ENCODE measurements around the gene PIEZO2. TPM values are rescaled to one million over a fixed set of nuclear protein-coding genes. Genes with fewer than 3 reads are reported as not detected.
A peak's percentile ranks its signal among the peaks of the same experiment; 100 is the strongest.

PIEZO2 gene
- total RNA-seq, 1 donor from 2014 or later = 5.3 TPM

GRCh38 chr18:10681581-10682367 is 467.6 kb downstream of the PIEZO2 start:
- Histone ChIP-seq H2AFZ (ENCODE audit: low read depth, low read length) (no peak overlapping the region), H3K4me3 (ENCODE audit: insufficient read depth, low read depth, low read length) (no peak overlapping the region), H3K4me1 (ENCODE audit: insufficient read depth, low read length) (no peaks in the 10 kb centered on the region), H3K36me3 (ENCODE audit: insufficient read depth, low read length) (no peaks in the 10 kb centered on the region), H3K4me2 (ENCODE audit: low read length) (no peak overlapping the region), H3K27me3 (ENCODE audit: insufficient read depth, low read length) (no peaks in the 10 kb centered on the region), H3K9ac (ENCODE audit: low read length) (no peak overlapping the region), H3K79me2 (ENCODE audit: insufficient read depth, low read length) (no peaks in the 10 kb centered on the region), H4K20me1 (ENCODE audit: insufficient read depth, low read length) (no peaks in the 10 kb centered on the region), H3K27ac (ENCODE audit: low read depth, low read length) (no peak overlapping the region), H3K9me3 (ENCODE audit: insufficient read depth, low read depth, low read length) (no peaks in the 10 kb centered on the region)
- Mint-ChIP-seq H3K4me1 (ENCODE audit: low read depth, unreplicated experiment) (peaks cover 8% of the 10 kb centered on the region), H3K36me3 (ENCODE audit: low read depth, unreplicated experiment) (peaks cover 6% of the 10 kb centered on the region), H3K27me3 (ENCODE audit: low read depth, unreplicated experiment) (no peaks in the 10 kb centered on the region), H3K9me3 (ENCODE audit: unreplicated experiment) (peaks cover 1% of the 10 kb centered on the region), H3K27ac (ENCODE audit: unreplicated experiment) (peak overlapping the region; percentile 60), H3K4me3 (ENCODE audit: unreplicated experiment) (no peak overlapping the region)
- DNase-seq (ENCODE audit: low read depth) (no peak), FAIRE-seq (no peak)
- TF ChIP-seq CTCF (IDR thresholded peaks at IDR 0.05; ENCODE audit: insufficient read depth, low read depth, low read length) = no peak
- TF ChIP-seq EZH2 (IDR thresholded peaks at IDR 0.05; ENCODE audit: insufficient read depth, low read length) = no peak

GRCh38 chr18:10680271-10680596 is 469.1 kb downstream of the PIEZO2 start:
- Histone ChIP-seq H4K20me1 (ENCODE audit: insufficient read depth, low read length) (no peaks in the 10 kb centered on the region), H3K27ac (ENCODE audit: low read depth, low read length) (no peak overlapping the region), H3K4me3 (ENCODE audit: insufficient read depth, low read depth, low read length) (no peak overlapping the region), H3K9ac (ENCODE audit: low read length) (no peak overlapping the region), H3K79me2 (ENCODE audit: insufficient read depth, low read length) (no peaks in the 10 kb centered on the region), H2AFZ (ENCODE audit: low read depth, low read length) (no peak overlapping the region), H3K27me3 (ENCODE audit: insufficient read depth, low read length) (no peaks in the 10 kb centered on the region), H3K9me3 (ENCODE audit: insufficient read depth, low read depth, low read length) (no peaks in the 10 kb centered on the region), H3K4me2 (ENCODE audit: low read length) (no peak overlapping the region), H3K36me3 (ENCODE audit: insufficient read depth, low read length) (no peaks in the 10 kb centered on the region), H3K4me1 (ENCODE audit: insufficient read depth, low read length) (no peaks in the 10 kb centered on the region)
- FAIRE-seq (no peak), DNase-seq (ENCODE audit: low read depth) (no peak)
- no peak overlapping the region for H3K27ac Mint-ChIP-seq (ENCODE audit: unreplicated experiment)
- H3K27me3 Mint-ChIP-seq (ENCODE audit: low read depth, unreplicated experiment) = no peaks in the 10 kb centered on the region
- TF ChIP-seq EZH2 (IDR thresholded peaks at IDR 0.05; ENCODE audit: insufficient read depth, low read length) = no peak
- no peak for TF ChIP-seq CTCF (IDR thresholded peaks at IDR 0.05; ENCODE audit: insufficient read depth, low read depth, low read length)
- H3K36me3 Mint-ChIP-seq (ENCODE audit: low read depth, unreplicated experiment) = peaks cover 11% of the 10 kb centered on the region
- H3K4me3 Mint-ChIP-seq (ENCODE audit: unreplicated experiment) = no peak overlapping the region
- H3K4me1 Mint-ChIP-seq (ENCODE audit: low read depth, unreplicated experiment) = peaks cover 8% of the 10 kb centered on the region
- H3K9me3 Mint-ChIP-seq (ENCODE audit: unreplicated experiment) = peaks cover 1% of the 10 kb centered on the region

GRCh38 chr18:10679557-10680270 is 469.7 kb downstream of the PIEZO2 start:
- Histone ChIP-seq H3K4me1 (ENCODE audit: insufficient read depth, low read length) (no peaks in the 10 kb centered on the region), H3K4me2 (ENCODE audit: low read length) (no peak overlapping the region), H3K36me3 (ENCODE audit: insufficient read depth, low read length) (no peaks in the 10 kb centered on the region), H3K79me2 (ENCODE audit: insufficient read depth, low read length) (no peaks in the 10 kb centered on the region), H3K9me3 (ENCODE audit: insufficient read depth, low read depth, low read length) (no peaks in the 10 kb centered on the region), H3K4me3 (ENCODE audit: insufficient read depth, low read depth, low read length) (no peak overlapping the region), H3K27me3 (ENCODE audit: insufficient read depth, low read length) (no peaks in the 10 kb centered on the region), H3K27ac (ENCODE audit: low read depth, low read length) (no peak overlapping the region), H2AFZ (ENCODE audit: low read depth, low read length) (no peak overlapping the region), H3K9ac (ENCODE audit: low read length) (no peak overlapping the region), H4K20me1 (ENCODE audit: insufficient read depth, low read length) (no peaks in the 10 kb centered on the region)
- Mint-ChIP-seq H3K27ac (ENCODE audit: unreplicated experiment) (no peak overlapping the region), H3K27me3 (ENCODE audit: low read depth, unreplicated experiment) (no peaks in the 10 kb centered on the region), H3K4me3 (ENCODE audit: unreplicated experiment) (no peak overlapping the region), H3K4me1 (ENCODE audit: low read depth, unreplicated experiment) (peaks cover 8% of the 10 kb centered on the region), H3K36me3 (ENCODE audit: low read depth, unreplicated experiment) (peaks cover 10% of the 10 kb centered on the region), H3K9me3 (ENCODE audit: unreplicated experiment) (peaks cover under 1% of the 10 kb centered on the region)
- TF ChIP-seq CTCF (IDR thresholded peaks at IDR 0.05; ENCODE audit: insufficient read depth, low read depth, low read length) = no peak
- no peak for TF ChIP-seq EZH2 (IDR thresholded peaks at IDR 0.05; ENCODE audit: insufficient read depth, low read length)
- FAIRE-seq = no peak
- no peak for DNase-seq (ENCODE audit: low read depth)
